Measurements from ENCODE around the gene PDGFB.

- no peak for TF ChIP-seq CTCF (IDR thresholded peaks at IDR 0.05)
- no peak for TF ChIP-seq POLR2A (IDR thresholded peaks at IDR 0.05)
- no peak for TF ChIP-seq EP300 (IDR thresholded peaks at IDR 0.05; ENCODE audit: low read depth)
- TF ChIP-seq POLR2AphosphoS5 (IDR thresholded peaks at IDR 0.05), result no peak
Measured at GRCh38 chr22:39280250-39280649, 35.5 kb upstream of the PDGFB start.

All from transverse colon (tissue), 4 donors.